Lung (tissue), 12 donors: ENCODE data around the gene CRK. TPM values are rescaled to one million over a fixed set of nuclear protein-coding genes. Genes with fewer than 3 reads are reported as not detected.

Experiments
- ATAC-seq: fragments of 200-7000 bp; cut with Tn5 transposase; one replicate; pipeline ENCODE4 v1.9.1; 2020; ENCODE audit warnings: moderate number of reproducible peaks; ENCODE audit not compliant: insufficient read depth, low FRiP score
- DNase-seq, 3 donors: peaks; one replicate each; pipeline ENCODE4 v3.0.0-alpha.2; 2013 to 2017
- H3K27ac ChIP-seq, 2 donors: one replicate each; pipeline ENCODE4 v1.5.1; 2013; ENCODE audit warnings: mild to moderate bottlenecking in 2 of 2, moderate library complexity in 2 of 2, control low read depth in 1 of 2, inconsistent platforms in 1 of 2, low read depth in 1 of 2, low read length in 1 of 2
- H3K27me3 ChIP-seq, 3 donors: one replicate each; pipeline ENCODE4 v1.5.1; 2013; ENCODE audit warnings: low read length in 2 of 3; ENCODE audit not compliant: control insufficient read depth in 3 of 3, insufficient read depth in 3 of 3
- H3K36me3 ChIP-seq, 4 donors: one replicate each; pipeline ENCODE4 v1.5.1; 2013; ENCODE audit warnings: low read length in 4 of 4, mild to moderate bottlenecking in 1 of 4, moderate library complexity in 1 of 4; ENCODE audit not compliant: control insufficient read depth in 4 of 4, insufficient read depth in 4 of 4
- H3K4me1 ChIP-seq, 5 donors: one replicate each; pipeline ENCODE4 v1.5.1; 2013; ENCODE audit warnings: low read length in 5 of 5, mild to moderate bottlenecking in 2 of 5, moderate library complexity in 1 of 5; ENCODE audit not compliant: control insufficient read depth in 5 of 5, insufficient read depth in 5 of 5
- H3K4me3 ChIP-seq: one replicate; pipeline ENCODE4 v1.5.1; 2013; ENCODE audit warnings: mild to moderate bottlenecking, control low read depth, moderate library complexity
- H3K9ac ChIP-seq, 2 donors: one replicate each; pipeline ENCODE4 v1.5.1; 2013; ENCODE audit warnings: low read length in 2 of 2, control low read depth in 1 of 2; ENCODE audit not compliant: insufficient read depth in 1 of 2
- H3K9me3 ChIP-seq, 4 donors: one replicate each; pipeline ENCODE4 v1.5.1; 2013; ENCODE audit warnings: low read length in 3 of 4, mild to moderate bottlenecking in 1 of 4, moderate library complexity in 1 of 4; ENCODE audit not compliant: control insufficient read depth in 4 of 4, insufficient read depth in 3 of 4
- CTCF ChIP-seq: IDR thresholded peaks from 2 replicates; pipeline ENCODE4 v1.5.1; 2012; ENCODE audit warnings: mild to moderate bottlenecking; ENCODE audit errors: control extremely low read depth, extremely low read depth
- WGBS, 2 donors: extraction: QIAGEN DNeasy Blood & Tissue Kit; methylation state at CpG; one replicate each; pipeline ENCODE4 v1.1.7; 2013; 5-methylcytosine and 5-hydroxymethylcytosine counted together
- polyA plus RNA-seq, 2 donors: library from polyadenylated mRNA; stranded (reverse); fragments of 200-250 nt; gene quantifications; one replicate each; pipeline ENCODE4 v1.2.1, GENCODE V29; 2013
- total RNA-seq, 2 donors: library from RNA; depleted of rRNA in 1 of 2; stranded (reverse); fragments of >200 nt in 1 of 2; gene quantifications; one replicate each; pipeline ENCODE4 v1.2.1, GENCODE V29; 2014 to 2021
- donor health status: control.
- donor health status: control.
- donor health status: Bipolar disorder and iron deficiency.
- donor health status: healthy.
- donor health status: DM: yes; HTN: yes; CAD: no.

The CRK gene
- total and polyA plus RNA-seq, 4 donors: 29.3 to 67.5 (median 49.5) TPM

GRCh38 chr17:1484676-1485422 is 28.8 kb upstream of the CRK start:
- Histone ChIP-seq H3K36me3 (peaks cover 5 to 20% (median 11%) of the 10 kb centered on the region in 4 donors), H3K9ac (peak overlapping the region in 1 of 2 donors; percentile 23), H3K4me1 (peaks cover 3 to 17% (median 3%) of the 10 kb centered on the region in 5 donors), H3K27ac (peak overlapping the region; percentile 86 to 94), H3K9me3 (no peaks in the 10 kb centered on the region), H3K4me3 (peak overlapping the region; percentile 62), H3K27me3 (no peaks in the 10 kb centered on the region)
- WGBS, 2 donors: 2% methylated on average over 13 to 19 of the region's 19 CpGs
- DNase-seq (peak; percentile 71 to 78 (median 72)), ATAC-seq (peak; percentile 15)
- no peak for TF ChIP-seq CTCF

- DNase-seq (no peak), ATAC-seq (no peak)
- 88 to 92% methylated on average over 29 of the region's 29 CpGs for WGBS, 2 donors
- Histone ChIP-seq H3K4me1 (peaks cover 3 to 13% (median 3%) of the 10 kb centered on the region in 5 donors), H3K9ac (no peak overlapping the region), H3K9me3 (no peaks in the 10 kb centered on the region), H3K27me3 (no peaks in the 10 kb centered on the region), H3K36me3 (peaks cover 5 to 25% (median 13%) of the 10 kb centered on the region in 4 donors), H3K27ac (peak overlapping the region; percentile 62 to 86), H3K4me3 (no peak overlapping the region)
- no peak for TF ChIP-seq CTCF
Measured at GRCh38 chr17:1484060-1484535, 28.1 kb upstream of the CRK start.

- Histone ChIP-seq H3K9me3 (no peaks in the 10 kb centered on the region), H3K27me3 (no peaks in the 10 kb centered on the region), H3K4me3 (no peak overlapping the region), H3K9ac (no peak overlapping the region), H3K36me3 (peaks cover 10 to 37% (median 18%) of the 10 kb centered on the region in 4 donors), H3K4me1 (peaks cover 0 to 4% (median 3%) of the 10 kb centered on the region in 5 donors), H3K27ac (peak overlapping the region in 1 of 2 donors; percentile 31)
- TF ChIP-seq CTCF: no peak
- ATAC-seq (no peak), DNase-seq (no peak)
- WGBS, 2 donors: 87 to 91% methylated on average over 19 to 20 of the region's 20 CpGs
Measured at GRCh38 chr17:1482680-1483079, 26.6 kb upstream of the CRK start.
